ENCODE data around the gene ANKRD45.
A peak's percentile ranks its signal among the peaks of the same experiment; 100 is the strongest.
"Not testable (repeated sequence)": the region's sequence is repeated elsewhere in the genome, so short reads cannot be mapped to it uniquely, and the experiment has no call there.

Gene ANKRD45

GRCh38 chr1:173603056-173603591, 66.5 kb downstream of the ANKRD45 start, which contains the start of gene SLC9C2:
TSS of gene SLC9C2 (minus strand) at chr1:173603072. CDS start at chr1:173601776, 1,296 bp downstream.
- ChIA-PET CTCF (no interaction called here), POLR2A (no interaction called here)
- peak within 1 kb of the TSS in 2 of 7 experiments; percentile 6 to 25 for H3K4me3 ChIP-seq (ENCODE audit: control insufficient read depth in 1 of 7, extremely low read depth in 1 of 7, insufficient read depth in 4 of 7, low read depth in 2 of 7, low read length in 6 of 7)
- no peaks in the 10 kb centered on the region for H3K27me3 ChIP-seq (replicated peaks in 2 of 5; ENCODE audit: control insufficient read depth in 4 of 5, insufficient read depth in 5 of 5, low read length in 4 of 5)
- peak within 1 kb of the TSS in 1 of 2 experiments; percentile 30 for H3K27ac ChIP-seq (ENCODE audit: insufficient read depth in 1 of 2, low read depth in 1 of 2, low read length in 2 of 2, poor library complexity in 1 of 2, severe bottlenecking in 2 of 2)
- DNase-seq: peak in 2 of 3 donors; percentile 18 to 26
- WGBS (ENCODE audit: insufficient coverage): 42% methylated on average over 3 of the region's 5 CpGs
- no peaks in the 10 kb centered on the region for H3K9me3 ChIP-seq (ENCODE audit: control extremely low read depth in 1 of 5, control insufficient read depth in 4 of 5, insufficient read depth in 2 of 5, low read depth in 1 of 5, low read length in 4 of 5)
- H3K36me3 ChIP-seq (ENCODE audit: control insufficient read depth in 4 of 4, insufficient read depth in 4 of 4, low read length in 3 of 4): no peaks in the 10 kb centered on the region
- H3K4me1 ChIP-seq (ENCODE audit: control extremely low read depth in 1 of 4, control insufficient read depth in 4 of 4, insufficient read depth in 4 of 4, low read length in 3 of 4): peaks cover 0 to 13% (median under 1%) of the 10 kb centered on the region in 4 experiments

DNA sequence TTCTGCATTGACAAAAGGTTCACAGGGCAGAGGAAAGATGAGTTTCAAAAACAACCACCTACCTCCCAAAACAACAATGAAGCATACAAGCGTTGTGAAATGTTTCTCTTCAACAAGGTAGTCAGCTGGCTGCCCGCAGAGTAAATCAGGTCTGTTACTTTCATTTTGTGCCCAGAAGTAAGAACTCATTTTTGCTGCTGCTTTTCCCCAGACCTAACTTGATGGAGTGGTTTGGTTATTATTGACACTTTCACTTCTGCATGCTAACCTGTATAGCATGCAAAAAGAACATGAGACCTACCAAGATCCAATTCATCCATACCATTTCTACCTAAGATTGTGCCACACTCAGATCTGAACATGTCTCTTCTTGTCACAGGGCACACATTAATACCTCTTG, 68.1 kb downstream of the ANKRD45 start:
- no peak overlapping the region for H3K27ac ChIP-seq (ENCODE audit: insufficient read depth in 1 of 2, low read depth in 1 of 2, low read length in 2 of 2, poor library complexity in 1 of 2, severe bottlenecking in 2 of 2)
- ChIA-PET POLR2A (no interaction called here), CTCF (no interaction called here)
- H3K27me3 ChIP-seq (replicated peaks in 2 of 5; ENCODE audit: control insufficient read depth in 4 of 5, insufficient read depth in 5 of 5, low read length in 4 of 5): no peaks in the 10 kb centered on the region
- WGBS (ENCODE audit: insufficient coverage): no CpG with 5 or more reads among the region's 2 CpGs
- DNase-seq: no peak
- H3K36me3 ChIP-seq (ENCODE audit: control insufficient read depth in 4 of 4, insufficient read depth in 4 of 4, low read length in 3 of 4): no peaks in the 10 kb centered on the region
- no peak overlapping the region for H3K4me3 ChIP-seq (ENCODE audit: control insufficient read depth in 1 of 7, extremely low read depth in 1 of 7, insufficient read depth in 4 of 7, low read depth in 2 of 7, low read length in 6 of 7)
- peaks cover 0 to 13% (median under 1%) of the 10 kb centered on the region in 4 experiments for H3K4me1 ChIP-seq (ENCODE audit: control extremely low read depth in 1 of 4, control insufficient read depth in 4 of 4, insufficient read depth in 4 of 4, low read length in 3 of 4)
- no peaks in the 10 kb centered on the region for H3K9me3 ChIP-seq (ENCODE audit: control extremely low read depth in 1 of 5, control insufficient read depth in 4 of 5, insufficient read depth in 2 of 5, low read depth in 1 of 5, low read length in 4 of 5)

- H3K4me1 ChIP-seq (ENCODE audit: control extremely low read depth in 1 of 4, control insufficient read depth in 4 of 4, insufficient read depth in 4 of 4, low read length in 3 of 4): no peaks in the 10 kb centered on the region
- WGBS (ENCODE audit: insufficient coverage): no CpG with 5 or more reads among the region's 3 CpGs
- peaks cover 0 to 6% (median 0%) of the 10 kb centered on the region in 5 experiments for H3K9me3 ChIP-seq (ENCODE audit: control extremely low read depth in 1 of 5, control insufficient read depth in 4 of 5, insufficient read depth in 2 of 5, low read depth in 1 of 5, low read length in 4 of 5)
- H3K4me3 ChIP-seq (ENCODE audit: control insufficient read depth in 1 of 7, extremely low read depth in 1 of 7, insufficient read depth in 4 of 7, low read depth in 2 of 7, low read length in 6 of 7): no peak overlapping the region
- no peaks in the 10 kb centered on the region for H3K27me3 ChIP-seq (replicated peaks in 2 of 5; ENCODE audit: control insufficient read depth in 4 of 5, insufficient read depth in 5 of 5, low read length in 4 of 5)
- DNase-seq: no peak
- no peaks in the 10 kb centered on the region for H3K36me3 ChIP-seq (ENCODE audit: control insufficient read depth in 4 of 4, insufficient read depth in 4 of 4, low read length in 3 of 4)
- POLR2A ChIA-PET: no interaction called here
- CTCF ChIA-PET: no interaction called here
- H3K27ac ChIP-seq (ENCODE audit: insufficient read depth in 1 of 2, low read depth in 1 of 2, low read length in 2 of 2, poor library complexity in 1 of 2, severe bottlenecking in 2 of 2): no peak overlapping the region
Observed at GRCh38 chr1:173596097-173596825, 73.4 kb downstream of the ANKRD45 start.

DNA sequence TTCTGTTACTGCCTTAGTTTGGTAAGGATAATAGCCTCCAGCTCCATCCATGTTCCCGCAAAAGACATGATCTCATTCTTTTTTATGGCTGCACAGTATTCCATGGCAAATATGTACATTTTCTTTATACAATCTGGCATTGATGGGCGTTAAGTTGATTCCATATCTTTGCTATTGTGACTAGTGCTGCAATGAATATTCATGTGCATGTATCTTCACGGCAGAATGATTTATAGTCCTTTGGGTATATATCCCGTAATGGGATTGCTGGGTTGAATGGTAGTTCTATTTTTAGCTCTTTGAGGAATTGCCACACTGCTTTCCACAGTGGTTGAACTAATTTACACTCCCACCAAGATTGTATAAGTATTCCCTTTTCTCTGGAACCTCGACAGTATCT, 78.5 kb downstream of the ANKRD45 start:
- POLR2A ChIA-PET; H3K9me3 ChIP-seq (ENCODE audit: control extremely low read depth in 1 of 5, control insufficient read depth in 4 of 5, insufficient read depth in 2 of 5, low read depth in 1 of 5, low read length in 4 of 5); H3K27ac ChIP-seq (ENCODE audit: insufficient read depth in 1 of 2, low read depth in 1 of 2, low read length in 2 of 2, poor library complexity in 1 of 2, severe bottlenecking in 2 of 2); H3K27me3 ChIP-seq (replicated peaks in 2 of 5; ENCODE audit: control insufficient read depth in 4 of 5, insufficient read depth in 5 of 5, low read length in 4 of 5); H3K4me1 ChIP-seq (ENCODE audit: control extremely low read depth in 1 of 4, control insufficient read depth in 4 of 4, insufficient read depth in 4 of 4, low read length in 3 of 4); H3K36me3 ChIP-seq (ENCODE audit: control insufficient read depth in 4 of 4, insufficient read depth in 4 of 4, low read length in 3 of 4); H3K4me3 ChIP-seq (ENCODE audit: control insufficient read depth in 1 of 7, extremely low read depth in 1 of 7, insufficient read depth in 4 of 7, low read depth in 2 of 7, low read length in 6 of 7); DNase-seq: not testable (repeated sequence)
- 100% methylated on average over 1 of the region's 5 CpGs for WGBS (ENCODE audit: insufficient coverage)
- CTCF ChIA-PET: interaction anchor here (1.2 kb wide), 1 partner anchor 10 kb away, joined by 4 read pairs; no protein-coding TSS in a partner anchor

- WGBS (ENCODE audit: insufficient coverage): no CpG with 5 or more reads among the region's 1 CpG
- Histone ChIP-seq H3K9me3 (ENCODE audit: control extremely low read depth in 1 of 5, control insufficient read depth in 4 of 5, insufficient read depth in 2 of 5, low read depth in 1 of 5, low read length in 4 of 5) (peaks cover 0 to 2% (median 0%) of the 10 kb centered on the region in 5 experiments), H3K4me3 (ENCODE audit: control insufficient read depth in 1 of 7, extremely low read depth in 1 of 7, insufficient read depth in 4 of 7, low read depth in 2 of 7, low read length in 6 of 7) (no peak overlapping the region), H3K27me3 (replicated peaks in 2 of 5; ENCODE audit: control insufficient read depth in 4 of 5, insufficient read depth in 5 of 5, low read length in 4 of 5) (no peaks in the 10 kb centered on the region), H3K4me1 (ENCODE audit: control extremely low read depth in 1 of 4, control insufficient read depth in 4 of 4, insufficient read depth in 4 of 4, low read length in 3 of 4) (no peaks in the 10 kb centered on the region), H3K27ac (ENCODE audit: insufficient read depth in 1 of 2, low read depth in 1 of 2, low read length in 2 of 2, poor library complexity in 1 of 2, severe bottlenecking in 2 of 2) (no peak overlapping the region), H3K36me3 (ENCODE audit: control insufficient read depth in 4 of 4, insufficient read depth in 4 of 4, low read length in 3 of 4) (no peaks in the 10 kb centered on the region)
- CTCF ChIA-PET: interaction anchor here (1.2 kb wide), 1 partner anchor 10 kb away, joined by 4 read pairs; no protein-coding TSS in a partner anchor
- POLR2A ChIA-PET: no interaction called here
- peak in 1 of 3 donors; percentile 3 for DNase-seq
Observed at GRCh38 chr1:173590557-173590956, 79.1 kb downstream of the ANKRD45 start.

DNA sequence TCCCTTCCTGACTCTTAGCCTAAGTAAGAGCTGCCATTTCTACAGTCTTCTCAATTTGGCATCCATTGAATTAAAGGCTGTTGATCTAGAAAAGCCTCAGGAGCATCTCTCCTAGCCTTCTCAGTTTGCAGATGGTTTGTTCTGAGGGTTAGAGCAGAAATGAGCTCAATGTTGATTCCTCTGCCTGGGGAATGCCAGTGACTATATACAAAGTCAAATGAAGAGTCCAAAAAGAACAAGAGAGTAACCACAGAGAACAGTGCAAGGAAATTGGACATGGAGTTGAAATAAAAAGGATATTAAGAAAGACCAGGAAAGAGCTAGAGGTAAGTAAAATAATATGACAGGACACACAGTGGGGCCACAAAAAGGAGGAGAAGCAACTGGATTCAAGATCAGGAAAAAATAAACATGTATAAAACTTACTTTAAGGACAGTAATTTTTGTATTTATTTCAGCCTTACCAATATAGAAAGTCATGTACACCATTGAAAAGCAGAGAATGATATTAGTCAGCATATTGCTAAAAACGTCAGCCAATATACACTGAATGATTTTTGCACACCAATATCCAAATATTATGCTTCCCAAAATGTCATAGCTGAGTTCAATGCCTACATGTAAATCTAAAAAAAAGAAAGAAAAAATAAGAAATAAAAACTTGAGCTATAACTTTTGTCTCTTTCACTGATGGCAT, 88.1 kb downstream of the ANKRD45 start:
- H3K4me1 ChIP-seq (ENCODE audit: control extremely low read depth in 1 of 4, control insufficient read depth in 4 of 4, insufficient read depth in 4 of 4, low read length in 3 of 4): no peaks in the 10 kb centered on the region
- DNase-seq: no peak
- POLR2A ChIA-PET: no interaction called here
- H3K4me3 ChIP-seq (ENCODE audit: control insufficient read depth in 1 of 7, extremely low read depth in 1 of 7, insufficient read depth in 4 of 7, low read depth in 2 of 7, low read length in 6 of 7): no peak overlapping the region
- WGBS (ENCODE audit: insufficient coverage): no CpG with 5 or more reads among the region's 1 CpG
- CTCF ChIA-PET: interaction anchor here (1.2 kb wide), 1 partner anchor 10 kb away, joined by 4 read pairs; no protein-coding TSS in a partner anchor
- no peak overlapping the region for H3K27ac ChIP-seq (ENCODE audit: insufficient read depth in 1 of 2, low read depth in 1 of 2, low read length in 2 of 2, poor library complexity in 1 of 2, severe bottlenecking in 2 of 2)
- H3K27me3 ChIP-seq (replicated peaks in 2 of 5; ENCODE audit: control insufficient read depth in 4 of 5, insufficient read depth in 5 of 5, low read length in 4 of 5): no peaks in the 10 kb centered on the region
- no peaks in the 10 kb centered on the region for H3K9me3 ChIP-seq (ENCODE audit: control extremely low read depth in 1 of 5, control insufficient read depth in 4 of 5, insufficient read depth in 2 of 5, low read depth in 1 of 5, low read length in 4 of 5)
- no peaks in the 10 kb centered on the region for H3K36me3 ChIP-seq (ENCODE audit: control insufficient read depth in 4 of 4, insufficient read depth in 4 of 4, low read length in 3 of 4)

- Histone ChIP-seq H3K4me1 (ENCODE audit: control extremely low read depth in 1 of 4, control insufficient read depth in 4 of 4, insufficient read depth in 4 of 4, low read length in 3 of 4) (no peaks in the 10 kb centered on the region), H3K27me3 (replicated peaks in 2 of 5; ENCODE audit: control insufficient read depth in 4 of 5, insufficient read depth in 5 of 5, low read length in 4 of 5) (no peaks in the 10 kb centered on the region), H3K4me3 (ENCODE audit: control insufficient read depth in 1 of 7, extremely low read depth in 1 of 7, insufficient read depth in 4 of 7, low read depth in 2 of 7, low read length in 6 of 7) (no peak overlapping the region), H3K36me3 (ENCODE audit: control insufficient read depth in 4 of 4, insufficient read depth in 4 of 4, low read length in 3 of 4) (no peaks in the 10 kb centered on the region), H3K9me3 (ENCODE audit: control extremely low read depth in 1 of 5, control insufficient read depth in 4 of 5, insufficient read depth in 2 of 5, low read depth in 1 of 5, low read length in 4 of 5) (no peaks in the 10 kb centered on the region), H3K27ac (ENCODE audit: insufficient read depth in 1 of 2, low read depth in 1 of 2, low read length in 2 of 2, poor library complexity in 1 of 2, severe bottlenecking in 2 of 2) (no peak overlapping the region)
- ChIA-PET POLR2A (no interaction called here), CTCF (interaction anchor here (0.7 to 1.2 kb wide), 2 partner anchors 10 to 14 kb away, joined by 3 to 4 read pairs; no protein-coding TSS in a partner anchor)
- no peak for DNase-seq
- 100% methylated on average over 1 of the region's 3 CpGs for WGBS (ENCODE audit: insufficient coverage)
Observed at GRCh38 chr1:173580658-173581057, 89.0 kb downstream of the ANKRD45 start.

Data from common myeloid progenitor, CD34-positive (primary cell).